Renal cortical epithelial cell (primary cell): ENCODE measurements around the gene ATP2C1. TPM values are rescaled to one million over a fixed set of nuclear protein-coding genes. Genes with fewer than 3 reads are reported as not detected.
"Not testable (repeated sequence)": the region's sequence is repeated elsewhere in the genome, so short reads cannot be mapped to it uniquely, and the experiment has no call there.

ENCODE experiments used
- DNase-seq: peaks from one replicate; pipeline ENCODE4 v3.0.0-alpha.2; 2011; ENCODE audit warnings: low read depth
- total RNA-seq: library from RNA; depleted of rRNA; stranded (reverse); fragments of >200 nt; gene quantifications from 2 replicates; pipeline ENCODE4 v1.2.3, GENCODE V29; 2014

Gene ATP2C1
- total RNA-seq, 1 donor from 2014 or later = 348 TPM

GRCh38 chr3:130934442-130935089, 40.7 kb downstream of the ATP2C1 start:
- DNase-seq = no peak

- DNase-seq = peak; percentile 84
These were observed 42.0 kb downstream of the ATP2C1 start for GRCh38 chr3:130935761-130936492.

GRCh38 chr3:130939753-130940152, 45.9 kb downstream of the ATP2C1 start:
- peak; percentile 29 for DNase-seq

- DNase-seq = no peak
These were observed 47.9 kb downstream of the ATP2C1 start for GRCh38 chr3:130941793-130942192.

- DNase-seq = peak; percentile 22
These were observed 53.0 kb downstream of the ATP2C1 start for GRCh38 chr3:130946882-130947281.

- DNase-seq = no peak
These were observed 54.3 kb downstream of the ATP2C1 start for GRCh38 chr3:130948001-130948773.

- peak; percentile 50 for DNase-seq
These were observed 55.0 kb downstream of the ATP2C1 start for GRCh38 chr3:130948929-130949328.

GRCh38 chr3:130950124-130950523, 56.2 kb downstream of the ATP2C1 start:
- DNase-seq = peak; percentile 19

GRCh38 chr3:130950641-130951040, 56.8 kb downstream of the ATP2C1 start:
- peak; percentile 57 for DNase-seq

- no peak for DNase-seq
These were observed 61.6 kb downstream of the ATP2C1 start for GRCh38 chr3:130955481-130955880.

GRCh38 chr3:130956281-130956680, 62.4 kb downstream of the ATP2C1 start:
- DNase-seq = no peak

GRCh38 chr3:130956721-130957120, 62.8 kb downstream of the ATP2C1 start:
- DNase-seq = no peak

GRCh38 chr3:130960139-130960795, 66.4 kb downstream of the ATP2C1 start:
- no peak for DNase-seq

- no peak for DNase-seq
These were observed 67.6 kb downstream of the ATP2C1 start for GRCh38 chr3:130961458-130961857.

GRCh38 chr3:130963444-130963843, 69.6 kb downstream of the ATP2C1 start:
- DNase-seq = no peak

GRCh38 chr3:130963878-130964277, 70.0 kb downstream of the ATP2C1 start:
- peak; percentile 89 for DNase-seq

- DNase-seq = no peak
These were observed 73.4 kb downstream of the ATP2C1 start for GRCh38 chr3:130967281-130967680.

GRCh38 chr3:130968221-130968620, 74.3 kb downstream of the ATP2C1 start:
- DNase-seq = no peak

- DNase-seq = no peak
These were observed 75.7 kb downstream of the ATP2C1 start for GRCh38 chr3:130969621-130970020.

- peak; percentile 23 for DNase-seq
These were observed 77.3 kb downstream of the ATP2C1 start for GRCh38 chr3:130971208-130971607.

GRCh38 chr3:130972592-130972991, 78.7 kb downstream of the ATP2C1 start:
- DNase-seq = not testable (repeated sequence)

- no peak for DNase-seq
These were observed 79.5 kb downstream of the ATP2C1 start for GRCh38 chr3:130973406-130973805.
